GM19463 (cell line): ENCODE results near the gene DGKD.
"Not testable (repeated sequence)": the region's sequence is repeated elsewhere in the genome, so short reads cannot be mapped to it uniquely, and the experiment has no call there.

Experiments
- ATAC-seq: cut with Tn5 transposase; IDR thresholded peaks from one replicate; pipeline ENCODE4 v1.9.1; 2021; ENCODE audit warnings: mild to moderate bottlenecking, moderate library complexity; ENCODE audit not compliant: unreplicated experiment

The DGKD gene

DNA sequence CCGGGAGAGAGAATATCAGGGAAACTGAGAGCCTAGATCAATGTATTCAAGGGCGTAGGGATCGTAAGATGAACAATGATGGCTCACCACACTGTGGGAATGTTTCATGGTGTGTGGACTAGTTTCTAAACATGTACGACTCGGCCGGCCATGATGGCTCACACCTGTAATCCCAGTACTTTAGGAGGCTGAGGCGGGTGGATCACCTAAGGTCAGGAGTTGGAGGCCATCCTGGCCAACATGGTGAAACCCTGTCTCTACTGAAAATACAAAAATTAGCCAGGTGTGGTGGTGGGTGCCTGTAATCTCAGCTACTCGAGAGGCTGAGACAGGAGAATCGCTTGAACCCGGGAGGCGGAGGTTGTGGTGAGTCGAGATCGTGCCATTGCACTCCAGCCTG is 18.2 kb upstream of the DGKD start:
- ATAC-seq = not testable (repeated sequence)

DNA sequence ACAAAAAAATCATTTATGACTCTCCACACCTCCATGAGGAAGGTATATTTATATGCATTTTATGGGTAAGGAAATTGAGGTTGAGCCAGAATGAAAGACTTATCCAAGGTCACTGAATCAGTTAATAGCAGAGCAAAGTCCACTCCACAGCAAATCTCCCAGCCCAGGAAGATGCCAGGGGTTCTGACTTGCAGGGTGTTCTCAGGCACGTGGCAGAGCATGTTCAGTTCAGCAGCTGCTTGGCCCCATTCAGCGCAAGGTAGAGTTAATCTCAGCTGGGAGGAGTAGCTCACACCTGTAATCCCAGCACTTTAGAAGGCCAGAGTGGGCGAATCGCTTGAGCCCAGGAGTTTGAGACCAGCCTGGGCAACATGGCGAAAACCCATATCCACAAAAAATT is 17.8 kb upstream of the DGKD start:
- no peak for ATAC-seq

DNA sequence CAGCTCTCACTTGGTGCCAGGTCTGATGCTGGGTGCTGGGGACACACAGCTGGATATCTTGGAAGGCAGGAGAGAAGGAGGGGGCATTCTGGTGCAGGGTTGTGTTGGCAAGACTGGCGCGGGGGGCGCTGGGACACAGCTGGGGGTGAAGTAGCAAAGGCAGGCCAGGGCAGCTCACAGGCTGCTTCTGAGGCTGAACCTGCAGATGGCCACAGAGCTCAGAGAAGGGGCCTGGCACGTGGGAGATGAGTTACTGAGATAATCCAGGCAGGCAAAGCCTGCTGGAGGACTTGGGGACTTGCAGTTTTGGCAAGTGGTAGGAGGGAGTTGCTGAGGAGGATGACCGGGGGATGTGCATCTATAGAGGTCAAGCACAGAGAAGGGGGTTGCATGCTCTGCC is 16.2 kb upstream of the DGKD start:
- ATAC-seq = no peak

DNA sequence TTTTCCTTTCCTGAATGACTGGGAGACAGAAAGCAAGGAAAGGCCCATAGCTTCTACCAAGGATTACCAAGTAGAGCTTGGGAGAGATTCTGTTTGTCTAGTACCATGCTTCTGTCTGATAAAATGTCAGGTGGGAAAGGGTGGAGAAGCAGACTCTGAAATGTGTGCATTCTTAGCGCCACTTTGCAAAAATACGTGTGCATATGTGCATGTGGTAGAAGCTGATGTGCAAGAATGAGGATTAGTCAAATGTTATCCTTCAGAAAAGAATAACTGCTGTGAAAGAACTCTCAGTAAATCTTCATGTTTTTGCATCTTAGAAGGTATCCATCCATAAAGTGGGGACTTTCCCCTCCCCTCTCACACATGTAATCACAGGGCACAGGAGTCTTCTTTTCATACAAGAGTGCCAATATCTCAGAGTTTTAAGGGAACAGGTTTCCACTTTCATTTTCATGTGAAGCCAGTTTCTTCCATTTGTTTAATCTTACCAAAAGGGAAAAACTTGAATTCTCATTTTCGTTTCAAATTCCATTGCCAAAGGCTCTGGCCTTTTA is 15.4 kb upstream of the DGKD start:
- ATAC-seq = no peak

DNA sequence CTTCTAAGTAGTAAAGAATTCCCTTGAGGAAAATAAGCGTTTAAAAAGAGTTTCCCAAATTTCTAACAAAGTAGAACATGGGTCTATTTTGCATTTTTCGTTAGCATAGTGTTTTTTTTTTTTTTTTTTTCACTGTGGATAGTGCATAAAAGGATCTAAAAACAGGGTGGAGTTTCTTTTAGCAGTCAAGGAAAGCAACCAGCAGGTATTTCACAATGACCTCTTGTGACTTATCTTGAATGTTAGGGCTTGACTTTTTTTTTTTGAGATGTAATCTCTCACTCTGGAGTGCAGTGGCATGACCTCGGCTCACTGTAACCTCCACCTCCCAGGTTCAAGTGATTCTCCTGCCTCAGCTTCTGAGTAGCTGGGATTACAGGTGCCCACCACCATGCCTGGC is 14.9 kb upstream of the DGKD start:
- no peak for ATAC-seq

DNA sequence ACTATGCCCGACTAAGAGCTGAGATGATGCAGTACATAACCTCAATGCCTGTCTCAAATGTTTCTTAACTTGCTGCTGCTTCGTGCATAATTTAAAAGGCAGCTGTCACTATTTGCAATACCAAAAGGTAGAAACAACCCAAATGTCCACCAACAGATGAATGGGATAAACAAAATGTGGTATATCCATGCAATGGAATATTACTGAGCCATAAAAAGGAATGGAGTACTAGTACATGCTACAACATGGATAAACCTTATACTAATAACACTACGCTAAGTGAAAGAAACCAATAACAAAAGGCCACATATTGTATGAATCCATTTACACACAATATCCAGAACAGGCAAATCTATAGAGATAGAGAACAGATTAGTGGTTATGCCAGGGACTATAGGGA is 13.0 kb upstream of the DGKD start:
- no peak for ATAC-seq

DNA sequence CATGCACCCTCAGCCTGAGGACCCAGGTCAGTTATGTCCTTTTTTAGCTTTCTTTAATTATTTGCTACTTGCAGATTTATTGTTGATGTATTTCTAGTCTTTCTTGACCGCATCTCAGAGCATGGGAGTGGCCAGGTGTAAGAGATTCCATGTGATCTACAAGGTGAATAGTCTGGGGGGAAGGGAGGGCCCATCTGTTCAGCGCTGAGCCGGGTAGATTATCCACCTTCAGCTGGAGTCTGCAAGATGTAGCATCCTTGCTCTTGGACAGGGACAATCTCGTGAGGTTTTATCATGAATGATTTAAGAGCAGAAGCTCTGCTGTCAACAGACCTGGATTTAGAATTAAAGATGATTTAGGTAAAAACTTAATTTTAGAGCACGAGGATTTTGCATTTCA is 12.0 kb upstream of the DGKD start:
- ATAC-seq = no peak

DNA sequence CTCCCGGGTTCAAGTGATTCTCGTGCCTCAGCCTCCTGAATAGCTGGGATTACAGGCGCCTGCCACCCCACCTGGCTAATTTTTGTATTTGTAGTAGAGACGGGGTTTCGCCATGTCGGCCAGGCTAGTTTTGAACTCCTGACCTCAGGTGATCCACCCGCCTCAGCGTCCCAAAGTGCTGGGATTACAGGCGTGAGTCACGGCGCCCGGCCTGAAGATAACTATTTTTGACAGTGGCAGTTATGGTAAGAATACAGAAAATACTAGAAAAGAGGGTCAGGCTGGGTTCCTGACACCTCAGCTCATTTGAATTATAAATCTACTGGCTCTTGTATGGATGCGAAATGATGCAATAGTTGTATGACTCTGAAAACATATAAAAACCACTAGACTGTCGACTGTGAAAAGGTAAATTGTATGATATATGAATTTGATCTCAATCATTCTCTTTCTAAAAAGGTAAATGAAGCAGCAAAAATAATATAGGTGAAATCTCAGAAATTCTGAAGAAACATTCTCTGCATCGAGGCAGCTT is 11.1 kb upstream of the DGKD start:
- no peak for ATAC-seq

DNA sequence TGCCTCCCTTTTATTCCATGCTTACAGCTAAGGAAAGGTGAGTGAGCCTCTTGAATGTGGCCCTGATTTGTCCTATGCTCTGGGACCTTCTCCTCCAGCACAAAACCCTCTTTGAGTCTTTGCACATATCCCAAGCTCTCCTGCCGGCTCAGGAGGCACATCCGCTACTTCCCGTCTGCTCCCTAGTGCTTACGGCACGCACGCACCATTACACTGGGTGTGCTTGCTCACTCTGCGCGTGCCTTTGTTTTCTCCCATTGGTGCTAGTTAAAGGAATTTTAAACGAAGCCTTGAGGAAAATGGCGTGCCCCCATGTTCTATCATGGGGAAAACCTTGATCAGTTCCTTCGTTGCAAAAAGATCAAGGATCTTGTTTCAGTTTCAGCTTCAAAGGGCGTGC is 7.9 kb upstream of the DGKD start:
- no peak for ATAC-seq

DNA sequence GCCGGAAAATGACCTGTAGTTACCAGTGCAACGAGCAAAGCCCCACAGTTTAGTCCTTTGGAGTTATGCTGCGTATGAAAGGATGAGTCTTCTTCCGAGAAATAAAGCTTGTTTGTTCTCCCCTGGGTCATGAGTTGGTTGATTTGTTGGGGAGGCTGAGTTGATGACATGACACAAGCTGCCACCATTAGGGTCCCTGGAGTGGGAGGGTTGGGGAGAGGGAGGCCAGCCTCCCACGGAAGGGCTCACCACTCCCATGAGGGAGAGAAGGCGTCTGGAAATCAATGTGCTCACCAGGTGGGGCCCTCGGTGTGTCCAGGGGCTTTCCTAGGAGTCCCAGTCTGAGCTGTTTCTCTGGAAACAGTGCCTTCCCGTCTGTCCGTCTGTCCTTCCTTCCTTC is 7.4 kb upstream of the DGKD start:
- ATAC-seq = no peak

DNA sequence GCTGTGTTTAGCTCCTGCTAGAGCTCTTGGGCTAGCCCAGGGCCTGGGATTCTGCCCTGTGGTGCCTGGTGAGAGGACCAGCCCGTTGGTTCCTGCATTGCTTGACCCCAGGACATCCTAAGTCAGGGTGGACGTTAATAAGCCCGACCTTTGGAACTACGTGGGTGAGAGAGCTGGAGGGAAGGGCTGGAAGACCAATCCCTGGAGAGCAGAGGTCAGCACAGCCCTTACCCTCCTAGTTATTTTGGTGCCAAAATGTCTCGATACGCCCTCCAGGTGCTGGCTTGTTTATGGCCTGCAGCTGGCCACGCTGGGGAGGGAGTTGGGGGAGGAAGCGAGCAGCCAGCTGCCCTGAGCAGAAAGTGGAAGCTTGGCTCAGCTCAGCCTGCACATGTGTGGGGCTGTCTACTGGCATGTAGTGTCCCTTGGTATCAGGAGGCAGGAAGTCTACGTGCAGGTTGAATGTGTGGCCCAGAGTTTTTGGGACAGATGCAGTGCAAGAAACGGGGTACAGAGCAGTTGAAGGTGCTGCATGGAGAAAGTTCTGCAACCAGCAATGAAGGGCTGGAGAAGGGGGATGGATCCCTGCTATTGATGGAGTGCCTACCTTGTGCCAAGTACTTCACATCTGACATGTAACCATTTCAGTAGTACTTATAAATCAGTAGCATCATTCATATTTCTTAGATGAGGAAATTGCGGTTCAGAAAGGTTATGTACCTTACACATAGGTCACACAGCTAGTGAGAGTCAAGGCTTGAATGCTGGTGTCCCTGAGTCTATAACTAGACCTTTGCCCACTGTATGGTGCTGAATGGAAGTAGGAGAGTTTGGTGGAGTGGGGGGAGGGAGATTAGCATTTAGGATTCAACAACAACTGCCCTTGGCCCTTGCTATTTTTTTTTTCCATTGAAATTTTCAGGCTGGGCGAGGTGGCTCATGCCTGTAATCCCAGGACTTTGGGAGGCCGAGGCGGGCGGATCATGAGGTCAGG is 5.0 kb upstream of the DGKD start:
- ATAC-seq = peak; percentile 60

DNA sequence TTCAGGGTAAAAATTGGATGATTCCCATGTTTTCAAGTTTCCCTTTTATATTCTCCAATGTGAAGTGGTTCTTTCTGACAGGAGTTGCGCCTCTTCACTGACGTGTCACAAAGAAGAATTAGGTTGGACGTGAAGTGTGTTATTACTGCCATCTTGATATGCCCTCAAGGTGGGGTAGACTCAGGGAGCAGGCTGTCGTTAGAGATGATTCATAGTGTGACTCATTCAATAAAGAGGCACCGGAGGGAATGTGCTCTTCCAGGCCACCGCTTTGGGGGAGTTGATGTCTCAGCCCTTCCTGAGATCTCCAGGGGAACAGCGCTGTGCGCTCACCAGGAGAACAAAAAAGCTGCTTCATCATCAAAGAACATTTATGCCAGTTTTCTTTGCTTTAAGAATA is 3.6 kb upstream of the DGKD start:
- ATAC-seq = no peak

DNA sequence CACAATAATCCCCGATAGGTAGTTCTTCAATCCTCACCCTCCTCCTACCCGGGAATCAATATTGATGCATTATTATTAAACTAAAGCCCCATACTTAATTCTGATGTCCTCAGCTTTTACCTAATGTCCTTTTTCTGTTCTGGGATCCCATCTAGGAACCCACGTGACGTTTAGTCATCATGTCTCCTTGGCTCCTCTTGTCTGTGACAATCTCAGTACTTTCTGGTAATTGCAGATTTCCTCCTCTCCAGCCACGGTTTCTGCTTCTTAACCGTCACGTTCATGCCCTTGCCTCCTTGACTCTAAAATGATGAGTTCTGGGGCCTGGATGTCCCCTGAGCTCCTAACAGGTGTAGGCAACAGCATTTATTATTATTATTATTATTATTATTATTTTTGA is 2.9 kb upstream of the DGKD start:
- no peak for ATAC-seq

DNA sequence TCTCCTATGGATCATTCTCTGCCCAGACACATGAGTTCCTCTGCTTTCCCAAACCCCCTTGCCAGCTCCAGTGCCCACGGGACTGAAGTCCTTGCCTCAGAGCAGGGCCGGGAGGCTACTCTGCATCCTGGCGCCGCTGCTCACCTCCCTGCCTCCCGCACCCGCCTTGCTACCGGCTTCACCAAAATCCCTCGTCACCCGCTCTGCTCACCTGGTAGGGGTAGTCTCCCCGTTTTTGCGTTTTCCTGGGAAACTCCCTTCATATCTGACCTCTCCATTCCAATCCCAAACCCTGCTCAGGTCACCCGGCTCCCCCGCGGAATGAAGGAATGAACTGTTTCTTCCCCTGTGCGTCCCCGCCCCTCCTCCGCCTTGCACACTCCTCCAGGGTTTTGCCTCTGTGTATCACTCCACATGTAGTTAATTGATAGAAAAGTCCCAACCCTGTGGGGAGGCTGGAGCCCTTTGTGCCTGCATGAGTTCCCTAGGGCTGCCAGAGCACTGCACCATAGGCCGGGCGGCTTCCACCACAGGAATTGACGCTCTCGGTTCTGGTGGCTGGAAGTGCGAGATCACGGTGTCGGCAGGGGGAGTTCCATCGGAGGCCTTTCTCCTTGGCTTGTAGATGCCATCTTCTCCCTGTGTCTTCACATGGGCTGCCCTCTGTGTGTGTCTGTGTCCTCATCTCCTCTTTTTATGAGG is 2.0 kb upstream of the DGKD start:
- no peak for ATAC-seq

DNA sequence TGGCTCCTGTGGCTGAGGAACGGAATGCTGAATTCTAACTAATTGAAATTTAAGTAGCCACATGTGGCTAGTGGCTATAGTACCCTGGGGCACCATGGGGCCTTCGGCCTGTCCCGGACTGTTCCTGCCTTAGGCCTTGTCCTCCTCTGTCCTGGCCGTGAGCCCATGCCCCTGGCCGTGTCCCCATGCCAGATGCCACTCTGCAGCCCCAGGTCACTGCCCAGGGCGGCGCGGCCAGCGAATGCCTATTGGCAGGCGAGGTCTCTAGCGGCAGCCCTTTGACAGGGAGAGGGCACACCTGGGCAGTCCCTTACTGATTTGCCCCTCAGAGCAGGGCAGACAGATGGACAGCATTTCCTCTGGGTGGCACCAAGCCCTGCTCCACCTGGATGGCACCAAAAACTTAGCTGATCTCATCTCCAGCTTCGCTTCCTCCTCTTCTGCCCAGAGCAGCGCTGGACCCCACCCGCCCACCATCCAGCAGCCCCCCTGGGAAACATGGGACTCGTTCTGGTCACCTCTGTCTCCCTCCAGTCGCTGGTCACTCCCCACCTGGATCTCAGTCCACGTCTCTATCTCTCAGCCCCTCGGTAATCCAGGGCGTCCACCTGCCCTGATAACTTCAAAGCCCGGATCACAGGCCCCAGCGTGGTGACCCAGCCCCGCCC is 1.1 kb upstream of the DGKD start:
- ATAC-seq = no peak

DNA sequence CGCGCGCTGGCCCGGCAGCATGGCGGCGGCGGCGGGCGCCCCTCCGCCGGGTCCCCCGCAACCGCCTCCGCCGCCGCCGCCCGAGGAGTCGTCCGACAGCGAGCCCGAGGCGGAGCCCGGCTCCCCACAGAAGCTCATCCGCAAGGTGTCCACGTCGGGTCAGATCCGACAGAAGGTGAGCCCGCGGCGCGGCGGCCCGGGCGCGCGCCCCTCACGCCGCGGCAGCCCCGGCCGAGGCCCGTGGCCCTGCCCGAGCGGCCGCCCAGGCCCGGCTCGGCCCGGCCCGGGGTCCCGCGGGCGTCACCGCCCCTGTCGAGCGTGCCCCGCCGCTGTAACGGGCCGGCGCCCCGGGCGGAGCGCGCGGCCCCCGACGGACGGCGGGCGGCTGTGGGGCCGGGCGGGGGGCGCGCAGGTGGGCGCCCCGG is 218 bp downstream of the DGKD start:
- ATAC-seq = peak; percentile 20

DNA sequence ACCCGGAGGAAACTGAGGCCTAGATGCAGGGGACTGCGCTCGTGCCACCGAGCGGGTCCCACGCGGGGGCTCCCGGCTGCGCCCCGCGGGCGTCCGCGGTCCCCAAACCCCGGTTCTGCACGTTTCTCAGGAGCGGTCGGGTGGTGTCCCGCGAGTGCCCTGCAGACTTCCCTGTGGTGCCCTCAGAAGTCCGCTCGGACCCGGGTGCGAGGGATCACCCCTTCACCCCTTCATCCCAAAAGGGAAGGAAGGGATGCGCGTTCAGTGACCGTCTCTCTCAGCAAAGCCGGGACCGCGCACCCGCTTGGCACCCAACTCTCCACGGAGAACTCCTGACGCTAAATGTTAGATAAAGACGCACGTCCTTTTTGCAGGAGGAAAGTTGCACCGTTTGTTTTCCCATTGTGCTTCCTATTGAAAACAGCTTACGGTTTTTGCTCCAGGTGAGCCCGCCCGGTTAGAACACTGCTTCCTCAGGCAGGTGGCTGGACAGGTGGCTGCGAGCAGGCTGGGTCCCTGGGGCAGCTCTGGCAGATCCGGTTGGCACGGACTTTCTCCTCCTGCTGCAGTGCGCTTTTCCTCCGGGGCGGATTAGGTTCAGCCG is 779 bp downstream of the DGKD start:
- ATAC-seq = no peak

DNA sequence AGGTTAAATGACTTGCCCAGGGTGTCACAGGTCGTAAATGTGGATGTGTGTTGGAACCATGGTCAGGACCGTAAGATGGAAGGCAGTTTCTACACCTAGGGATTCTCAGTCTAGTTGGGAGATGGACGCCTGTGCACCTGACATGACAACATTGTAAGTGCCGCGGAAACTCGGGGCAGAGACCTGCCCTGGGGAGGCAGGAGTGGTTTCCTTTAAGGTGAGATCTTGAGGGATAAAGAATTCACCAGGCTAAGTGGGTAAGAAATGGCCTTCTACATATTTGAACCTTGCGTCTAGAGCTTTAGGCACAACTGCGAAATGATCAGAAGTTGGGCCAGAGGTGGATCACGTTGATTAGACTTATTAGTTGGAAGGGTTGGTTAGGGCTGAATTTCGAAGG is 1.6 kb downstream of the DGKD start:
- no peak for ATAC-seq

DNA sequence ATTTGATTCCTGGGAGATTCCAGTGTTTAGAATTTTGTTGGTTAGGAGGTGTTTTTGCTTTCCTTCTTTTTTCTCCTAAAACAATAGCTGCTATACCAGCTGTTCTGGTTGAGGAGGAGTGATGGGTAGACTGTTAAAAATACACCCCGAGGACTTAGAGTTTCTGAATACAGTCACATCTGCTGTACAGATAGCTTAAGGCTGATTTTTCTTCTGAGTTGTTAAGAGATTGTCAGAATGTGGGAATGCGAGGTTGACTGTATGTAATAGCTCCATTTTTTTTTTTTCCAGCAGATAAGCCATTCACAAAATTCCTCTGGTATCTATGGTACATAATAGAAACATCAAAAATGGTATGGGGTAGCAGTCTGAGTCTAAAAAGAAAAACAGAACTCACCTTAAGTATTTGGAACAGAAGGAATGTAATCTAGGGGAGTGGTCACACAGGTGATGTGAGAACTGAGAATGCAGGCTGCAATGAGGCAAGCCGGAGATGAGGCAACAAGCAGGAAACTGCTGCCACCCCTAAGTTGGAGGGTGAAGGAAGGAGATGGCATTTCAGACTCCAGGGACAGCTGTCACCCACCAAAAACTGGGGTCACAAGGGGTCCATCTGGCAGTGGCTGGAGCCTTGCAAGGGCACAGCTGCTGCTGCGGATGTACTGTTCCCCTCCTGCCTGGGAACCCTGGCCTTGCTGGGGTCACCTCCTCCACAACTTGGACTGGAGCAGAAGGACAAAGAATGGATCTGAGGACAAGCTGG is 2.4 kb downstream of the DGKD start:
- ATAC-seq = no peak

DNA sequence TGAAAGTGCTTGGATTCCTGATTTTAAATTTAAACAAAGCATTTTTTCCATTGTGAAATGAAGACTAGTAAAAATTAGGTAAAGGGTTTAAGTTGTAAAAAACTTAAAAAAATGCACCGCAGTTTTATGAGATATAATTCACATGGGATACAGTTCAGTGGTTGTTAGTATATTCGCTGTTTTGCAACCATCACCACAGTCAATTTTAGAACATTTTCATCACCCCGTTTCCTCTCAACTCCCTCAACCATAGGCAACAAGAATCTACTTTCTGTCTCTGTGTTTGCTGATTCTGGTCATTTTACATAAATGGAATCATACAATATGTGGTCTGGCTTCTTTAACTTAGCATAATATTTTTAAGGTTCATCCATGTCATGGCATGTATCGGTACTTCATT is 4.0 kb downstream of the DGKD start:
- no peak for ATAC-seq
